UCSD-AML1 (cell line): ENCODE results near the gene ARHGAP12.
"Not testable (repeated sequence)": the region's sequence is repeated elsewhere in the genome, so short reads cannot be mapped to it uniquely, and the experiment has no call there.

ENCODE experiments used
- DNase-seq: peaks from one replicate; lab custom pipeline; 2025; ENCODE audit not compliant: unreplicated experiment; lab: John Stamatoyannopoulos, UW

Gene ARHGAP12

DNA sequence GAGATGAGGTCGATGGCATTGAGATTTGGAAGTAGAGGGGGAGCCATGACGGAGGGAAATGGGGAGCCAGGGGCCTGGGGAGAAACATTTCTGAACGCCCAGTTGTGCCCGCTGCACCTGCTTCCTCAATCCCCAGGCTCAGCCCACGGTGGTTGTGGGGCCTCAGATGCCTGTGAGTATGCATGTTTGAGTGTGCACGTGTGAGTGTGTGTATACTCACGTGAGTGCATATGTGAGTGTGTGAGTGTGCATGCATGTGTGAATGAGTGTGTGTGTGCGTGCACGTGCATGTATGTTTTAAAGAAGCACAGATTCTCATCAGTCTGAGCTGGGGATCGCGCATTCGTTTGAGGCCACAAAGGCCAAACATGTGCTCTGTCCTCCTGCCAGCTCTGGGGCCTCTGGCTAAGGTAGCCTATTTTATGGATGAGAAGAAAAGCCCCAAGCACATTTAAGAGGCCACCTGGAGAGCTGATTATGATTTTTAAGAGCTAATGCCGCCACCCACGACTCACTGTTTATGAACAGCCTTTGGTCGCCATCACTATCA is 154.8 kb downstream of the ARHGAP12 start:
- DNase-seq = no peak

DNA sequence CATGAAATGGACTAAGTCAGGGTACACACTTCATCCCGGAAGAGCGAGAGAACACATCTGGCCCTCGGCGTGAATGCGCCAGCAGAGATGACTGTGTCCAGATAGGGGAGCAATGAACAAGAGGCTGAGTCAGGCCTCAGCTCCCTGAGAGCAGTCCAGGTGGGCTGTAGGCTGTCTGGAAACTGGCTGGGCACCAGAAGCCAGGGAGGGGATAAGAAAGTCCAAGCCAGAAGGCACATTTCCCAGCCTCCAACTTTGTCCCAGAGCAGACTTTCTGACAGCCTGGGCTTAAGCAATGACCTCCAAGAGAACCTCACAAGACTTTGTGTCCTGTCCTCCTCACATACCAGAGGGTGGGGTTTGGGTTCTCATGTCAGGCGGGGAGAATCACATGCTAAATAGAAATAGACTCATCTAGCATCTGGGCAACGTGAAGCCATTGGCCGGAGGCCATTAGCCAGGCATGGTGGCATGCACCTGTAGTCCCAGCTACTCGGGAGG is 157.2 kb downstream of the ARHGAP12 start:
- no peak for DNase-seq

DNA sequence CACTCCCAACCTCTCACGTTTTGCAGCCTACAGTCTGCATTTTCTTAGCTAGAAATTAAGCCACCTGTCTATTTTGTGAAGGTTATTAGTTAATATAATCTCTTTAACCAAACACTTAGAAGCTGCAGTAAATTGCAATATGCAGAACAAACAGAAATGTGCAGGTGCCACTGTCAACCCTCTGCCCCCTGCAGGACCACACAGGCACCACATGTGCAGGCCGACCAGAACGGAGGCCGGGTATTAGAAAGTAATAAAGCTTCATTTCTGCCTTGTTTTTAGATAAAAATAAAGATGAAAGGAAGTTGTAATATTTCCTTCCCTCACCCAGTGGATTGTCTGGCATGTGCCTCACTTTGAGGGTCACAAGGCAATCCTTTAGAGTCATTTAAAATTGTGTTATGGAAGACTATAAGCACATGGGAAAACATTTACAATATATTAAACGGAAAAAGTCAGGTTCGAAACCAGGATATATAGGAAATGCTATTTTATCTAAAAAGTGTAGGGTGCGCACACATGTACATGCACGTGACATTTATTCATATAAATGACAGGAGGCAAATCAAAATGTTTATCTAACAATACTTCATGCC is 158.2 kb downstream of the ARHGAP12 start:
- DNase-seq = peak; percentile 51

DNA sequence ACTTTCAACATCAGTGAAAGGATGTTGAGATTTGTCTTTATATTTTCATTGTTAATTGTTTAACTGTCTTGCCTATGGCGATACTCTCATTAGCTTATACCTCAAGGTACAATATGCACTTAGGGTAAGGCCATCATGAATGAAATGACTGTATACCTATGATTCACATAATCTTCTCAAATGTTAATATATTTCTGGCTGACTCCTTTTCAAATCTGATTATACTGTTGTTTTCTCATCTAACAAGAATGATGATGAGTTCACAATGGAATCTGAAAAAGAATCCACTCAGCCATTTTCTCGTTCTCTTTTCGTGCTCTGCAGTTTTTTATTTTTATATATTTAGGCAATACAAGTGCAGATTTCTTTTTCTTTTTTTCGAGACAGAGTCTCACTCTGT is 159.1 kb downstream of the ARHGAP12 start:
- no peak for DNase-seq

DNA sequence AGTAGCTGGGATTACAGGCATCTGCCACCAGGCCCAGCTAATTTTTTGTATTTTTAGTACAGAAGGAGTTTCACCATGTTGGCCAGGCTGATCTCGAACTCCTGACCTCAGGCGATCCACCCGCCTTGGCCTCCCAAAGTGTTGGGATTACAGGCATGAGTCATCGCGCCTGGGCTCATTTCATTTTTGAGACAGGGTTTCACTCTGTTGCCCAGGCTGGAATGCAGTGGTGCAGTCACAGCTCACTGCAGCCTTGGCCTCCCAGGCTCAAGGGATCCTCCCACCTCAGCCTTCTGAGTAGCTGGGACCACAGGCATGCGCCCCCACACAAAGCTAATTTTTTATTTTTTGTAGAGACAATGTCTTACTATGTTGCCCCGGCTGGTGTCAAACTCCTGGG is 159.7 kb downstream of the ARHGAP12 start:
- DNase-seq = not testable (repeated sequence)

DNA sequence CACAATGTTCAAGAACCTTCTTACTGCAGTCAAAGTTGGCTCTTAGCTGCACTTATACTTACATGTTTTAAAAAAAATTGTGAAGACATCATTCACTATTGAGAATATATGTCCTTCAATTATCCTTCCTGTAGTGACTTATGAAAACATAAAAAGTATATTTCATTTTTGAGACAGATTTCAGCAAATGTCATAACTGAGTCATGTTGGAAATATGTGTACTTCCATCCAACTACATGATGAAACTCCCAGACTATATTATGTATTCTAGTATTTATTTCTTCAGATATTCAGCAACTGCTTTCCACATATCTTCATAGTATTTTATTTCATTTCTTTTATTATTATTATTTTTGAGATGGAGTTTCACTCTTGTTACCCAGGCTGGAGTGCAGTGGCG is 160.2 kb downstream of the ARHGAP12 start:
- DNase-seq = no peak

DNA sequence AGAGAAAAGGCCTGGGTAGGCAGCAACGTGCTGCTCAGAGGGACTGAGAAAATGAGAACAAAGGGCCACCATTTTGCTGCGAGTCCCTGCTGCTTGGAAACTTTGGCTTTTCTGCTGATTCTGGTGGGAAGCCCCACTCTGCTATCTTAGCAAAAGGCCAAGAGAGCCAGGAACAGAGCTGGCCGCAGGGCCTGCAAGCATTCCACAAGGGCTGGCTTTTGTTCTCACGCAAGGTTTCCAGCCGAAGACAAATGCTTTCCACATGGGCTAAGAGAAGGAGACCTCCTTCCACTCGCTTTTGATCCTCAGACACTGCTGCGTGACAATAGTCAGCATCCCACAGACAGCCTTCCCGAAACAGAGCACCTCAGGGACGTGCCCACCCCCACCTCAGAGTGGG is 163.1 kb downstream of the ARHGAP12 start:
- DNase-seq = no peak

DNA sequence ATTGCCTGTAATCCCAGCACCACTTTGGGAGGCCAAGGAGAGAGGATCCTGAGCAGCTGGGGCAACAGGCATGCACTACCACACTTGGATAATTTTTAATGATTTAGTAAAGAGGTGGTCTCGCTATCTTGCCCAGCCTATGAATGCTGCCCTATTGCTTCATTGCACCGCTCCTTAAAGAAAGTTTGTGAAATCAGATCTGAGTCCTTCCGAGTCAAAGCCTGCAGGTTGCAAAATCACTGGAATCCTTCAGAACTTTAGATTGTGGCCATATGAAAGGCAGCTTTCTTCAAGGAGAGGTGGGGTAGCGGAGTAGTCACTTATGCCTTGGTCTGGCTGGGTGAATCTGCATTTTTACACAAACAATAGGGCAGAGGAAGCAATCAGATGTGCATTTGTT is 166.3 kb downstream of the ARHGAP12 start:
- no peak for DNase-seq

DNA sequence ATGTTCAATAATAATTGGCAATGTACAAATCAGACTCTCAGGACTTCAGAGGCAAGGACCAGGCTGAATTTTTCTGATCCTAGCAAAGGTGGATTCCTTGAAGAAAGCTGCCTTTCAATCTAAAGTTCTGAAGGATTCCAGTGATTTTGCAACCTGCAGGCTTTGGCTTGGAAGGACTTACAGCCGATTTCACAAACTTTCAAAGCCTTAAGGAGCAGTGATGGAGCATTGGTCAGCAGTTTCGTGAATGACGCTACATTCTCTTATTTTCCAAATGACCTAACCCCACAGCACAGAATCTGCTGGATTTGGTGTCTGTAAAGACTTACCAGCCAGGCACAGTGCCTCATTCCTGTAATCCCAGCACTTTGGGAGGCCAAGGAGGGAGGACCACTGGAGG is 167.5 kb downstream of the ARHGAP12 start:
- no peak for DNase-seq

DNA sequence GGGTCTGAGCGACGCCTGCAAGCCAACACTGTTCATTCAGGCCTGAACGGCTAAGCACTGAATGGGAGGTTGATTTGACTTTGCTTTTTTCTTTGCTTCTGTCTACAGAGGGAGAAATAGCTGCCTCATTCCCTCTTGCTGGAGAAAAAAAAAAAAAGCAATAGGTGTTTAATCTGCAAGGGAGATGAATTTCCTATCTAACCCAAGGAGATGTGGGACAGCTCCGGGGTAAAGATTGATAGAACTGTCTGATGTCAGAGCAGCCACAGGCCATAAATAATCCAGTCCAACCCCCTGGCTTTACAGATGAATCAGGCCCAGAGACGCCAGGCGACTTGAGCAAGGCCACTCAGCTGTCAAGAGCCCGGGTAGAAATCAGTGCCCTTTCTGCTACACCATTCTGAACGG is 168.0 kb downstream of the ARHGAP12 start:
- DNase-seq = no peak

DNA sequence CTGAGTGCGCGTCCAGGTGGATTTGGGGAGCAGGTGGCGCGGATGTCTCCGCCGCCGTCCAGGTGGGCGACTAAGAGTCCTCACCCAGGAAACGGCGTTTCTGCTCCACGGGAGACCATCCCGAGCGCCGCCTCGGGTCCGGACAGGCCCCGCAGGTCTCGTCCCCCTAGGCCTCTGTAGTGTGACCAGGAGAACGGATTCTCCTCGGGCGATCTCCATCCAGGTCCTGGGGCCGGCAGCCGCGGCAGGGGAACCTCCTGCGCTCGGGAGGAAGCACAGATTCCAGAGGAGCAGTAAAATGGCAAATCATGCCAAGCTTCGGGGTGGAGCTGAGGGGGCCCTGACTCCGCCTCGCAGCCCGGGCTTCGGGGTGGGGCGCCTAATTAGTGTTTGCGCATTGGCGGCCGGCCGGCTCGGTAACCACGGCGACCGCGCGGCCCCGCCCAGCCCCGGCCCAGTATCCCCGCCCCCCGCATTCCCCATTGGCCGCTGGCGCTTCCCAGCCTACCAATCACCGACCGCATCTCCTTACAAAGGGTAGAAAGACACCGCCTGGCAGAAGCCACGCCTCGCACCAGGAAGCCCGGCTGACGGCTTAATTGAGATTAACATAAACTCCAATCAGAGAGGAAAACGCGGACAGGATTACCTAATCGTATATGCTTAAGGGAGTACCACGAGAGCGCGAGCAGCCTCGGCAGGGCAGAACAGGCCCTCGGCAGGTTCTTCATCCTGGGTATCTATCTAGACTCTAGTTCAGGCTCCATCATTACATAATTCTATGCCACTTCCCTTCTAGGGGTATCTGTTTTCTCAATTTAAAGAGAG is 168.6 kb downstream of the ARHGAP12 start:
- DNase-seq = peak; percentile 93

DNA sequence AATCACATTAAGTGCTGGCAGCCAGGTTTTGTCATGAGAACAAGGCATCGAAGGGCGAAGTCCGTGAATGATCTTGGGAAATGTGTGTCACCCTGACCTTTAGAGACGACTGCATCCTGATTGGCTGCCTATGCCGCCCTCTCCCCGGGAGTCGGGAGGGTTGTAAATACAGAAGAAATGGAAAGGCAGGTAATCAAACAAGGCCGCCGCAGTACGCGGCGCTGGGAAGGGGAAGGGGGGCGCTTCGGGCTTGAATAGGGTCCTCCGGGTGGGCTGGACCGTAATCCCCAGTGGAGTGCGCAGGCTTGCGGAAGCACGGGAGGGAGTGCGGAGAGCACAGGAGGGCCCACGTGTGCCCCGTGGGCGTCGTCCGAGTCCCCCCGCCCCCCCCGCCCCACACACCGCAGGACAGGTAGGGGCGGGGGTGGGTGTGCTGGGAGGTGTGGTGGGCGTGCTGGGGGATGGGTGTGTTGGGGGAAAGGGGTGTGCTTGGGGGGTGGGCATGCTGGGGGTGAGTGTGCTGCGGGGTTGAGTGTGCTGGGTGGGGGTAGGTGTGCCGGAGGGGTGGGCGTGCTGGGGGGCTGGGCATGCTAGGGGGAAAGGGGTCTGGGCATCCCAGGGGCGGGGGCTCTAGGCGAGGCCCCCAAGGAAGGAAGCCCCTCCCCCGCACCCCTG is 169.4 kb downstream of the ARHGAP12 start:
- no peak for DNase-seq

DNA sequence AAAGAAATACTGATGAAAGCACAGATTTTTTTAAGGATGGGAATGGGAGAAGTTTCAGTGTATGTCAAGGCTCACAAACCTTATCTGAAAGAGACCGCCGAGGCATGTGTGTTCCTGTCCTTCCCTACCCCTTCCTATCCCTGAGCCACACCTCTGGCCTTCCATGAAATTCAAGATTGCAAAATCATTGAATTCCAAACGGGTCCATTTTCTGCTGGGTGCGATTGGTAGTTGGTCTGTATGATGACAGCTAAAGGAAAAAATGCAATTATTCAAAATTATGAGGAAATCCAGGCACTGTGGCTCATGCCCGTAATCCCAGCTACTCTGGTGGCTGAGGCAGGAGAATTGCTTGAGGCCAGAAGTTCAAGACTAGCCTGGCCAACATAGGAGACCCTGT is 170.1 kb downstream of the ARHGAP12 start:
- no peak for DNase-seq

DNA sequence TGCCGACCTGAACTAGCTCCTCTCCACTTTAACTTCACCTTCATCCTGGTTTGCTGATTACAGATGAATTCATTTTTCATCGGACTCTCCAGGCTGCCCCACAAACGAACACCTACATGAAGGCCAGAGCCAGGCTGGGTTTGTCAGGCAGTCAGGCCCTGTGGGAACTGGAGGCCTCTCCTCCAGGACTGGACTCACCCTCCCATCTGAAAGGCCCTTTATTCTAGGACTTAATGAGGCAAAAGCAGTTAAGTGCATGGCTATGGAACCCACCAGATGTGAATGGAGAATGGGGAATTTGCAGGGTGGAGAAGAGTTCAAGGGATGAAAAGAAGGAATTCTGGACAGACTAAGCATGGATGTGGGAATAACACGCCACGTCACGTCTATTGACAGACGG is 170.8 kb downstream of the ARHGAP12 start:
- DNase-seq = no peak

DNA sequence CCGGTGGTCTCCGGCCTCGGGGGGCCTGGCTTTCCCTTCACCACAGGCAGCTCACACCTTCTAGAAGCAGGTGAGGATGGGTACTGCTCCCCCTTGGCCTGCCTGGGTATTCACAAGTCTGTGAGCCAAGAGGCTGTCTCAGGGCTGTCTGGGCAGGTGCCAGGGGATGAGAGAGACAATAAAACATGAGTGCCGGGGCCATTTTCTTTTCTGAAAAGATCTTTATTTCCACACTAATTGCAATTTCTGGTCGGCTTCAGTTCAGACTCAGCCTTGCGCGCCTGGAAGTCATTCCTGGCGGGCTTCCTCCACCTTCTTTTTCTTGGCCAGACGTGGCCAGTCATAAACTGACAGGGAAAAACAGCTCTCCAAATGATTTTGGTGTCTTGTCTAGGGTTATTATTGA is 171.2 kb downstream of the ARHGAP12 start:
- no peak for DNase-seq

DNA sequence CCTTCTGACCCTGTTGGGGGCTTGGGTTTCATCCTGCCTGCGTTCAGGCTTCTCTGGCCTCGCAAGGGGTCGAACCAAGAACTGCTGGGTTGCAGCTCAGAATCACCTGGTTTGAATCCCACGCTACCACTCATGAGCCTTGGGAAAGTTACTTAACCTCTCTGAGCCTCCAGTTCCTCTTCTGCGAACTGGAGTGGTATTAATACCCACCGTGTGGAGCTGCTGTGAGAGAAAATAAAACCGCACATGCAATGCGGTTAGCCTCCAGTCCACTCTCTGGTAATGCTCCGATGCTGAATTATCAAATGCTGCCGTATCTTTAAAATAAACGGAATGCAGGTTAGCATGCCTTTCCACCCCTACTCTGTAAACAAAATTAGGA is 171.9 kb downstream of the ARHGAP12 start:
- no peak for DNase-seq

DNA sequence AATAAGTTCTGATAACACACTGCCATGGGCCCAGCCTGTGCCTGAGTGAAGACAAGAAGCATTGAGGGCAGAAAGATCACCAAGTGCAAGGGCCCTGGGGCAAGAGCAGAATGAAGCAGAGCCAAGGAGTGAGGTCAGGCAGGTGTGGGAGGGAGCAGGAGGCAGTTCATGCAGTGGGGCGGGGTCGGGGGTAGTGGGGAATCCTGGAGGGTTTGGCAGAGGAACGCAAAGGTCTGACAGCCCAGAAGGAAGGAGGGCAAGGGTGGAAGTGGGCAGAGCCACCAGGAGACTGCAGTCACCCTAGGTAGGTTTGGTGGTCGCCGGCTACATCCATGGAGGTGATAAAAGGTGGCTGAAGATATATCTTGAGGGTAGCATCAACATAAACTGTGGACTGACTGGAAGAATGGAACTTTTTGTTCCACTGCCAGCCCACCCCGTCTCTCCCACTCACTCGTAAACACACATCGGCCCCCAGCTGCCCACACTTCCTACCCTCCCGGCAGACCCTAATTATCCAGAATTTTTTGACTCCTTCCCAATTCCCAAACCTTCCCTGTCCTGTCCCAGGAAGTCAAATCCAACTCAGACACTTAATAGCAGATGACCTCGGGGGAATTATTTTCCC is 172.4 kb downstream of the ARHGAP12 start:
- DNase-seq = no peak
